Stimulated activated CD8-positive, alpha-beta memory T cell treated with anti-CD3 and anti-CD28 coated beads, Interleukin-2, amount 100 ng/mL, for 48 hours (primary cell): ENCODE data around the gene RALGAPA2.

ENCODE experiments used
- DNase-seq, 2 donors: peaks; one replicate each; pipeline ENCODE4 v3.0.0-alpha.2; 2020; ENCODE audit warnings: low read depth in 2 of 2

The RALGAPA2 gene

DNA sequence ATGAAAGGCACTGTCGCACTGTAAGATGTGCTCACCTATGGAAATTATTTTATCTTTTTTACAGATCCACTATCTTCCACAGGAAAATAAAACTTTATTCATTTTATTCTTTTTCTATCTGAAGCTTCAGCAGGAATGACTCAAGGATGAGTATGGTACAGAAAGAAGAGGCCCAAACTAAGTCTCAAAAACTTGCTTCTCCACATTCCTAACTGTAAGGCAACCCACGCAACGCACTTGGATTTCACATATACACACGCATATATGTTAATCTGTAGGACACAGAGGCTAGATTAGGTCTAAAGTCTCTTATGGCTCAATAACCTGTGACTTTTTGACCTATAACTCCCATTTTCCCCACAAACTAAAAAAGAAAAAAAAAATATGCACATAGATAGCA is 81.9 kb downstream of the RALGAPA2 start:
- no peak for DNase-seq

DNA sequence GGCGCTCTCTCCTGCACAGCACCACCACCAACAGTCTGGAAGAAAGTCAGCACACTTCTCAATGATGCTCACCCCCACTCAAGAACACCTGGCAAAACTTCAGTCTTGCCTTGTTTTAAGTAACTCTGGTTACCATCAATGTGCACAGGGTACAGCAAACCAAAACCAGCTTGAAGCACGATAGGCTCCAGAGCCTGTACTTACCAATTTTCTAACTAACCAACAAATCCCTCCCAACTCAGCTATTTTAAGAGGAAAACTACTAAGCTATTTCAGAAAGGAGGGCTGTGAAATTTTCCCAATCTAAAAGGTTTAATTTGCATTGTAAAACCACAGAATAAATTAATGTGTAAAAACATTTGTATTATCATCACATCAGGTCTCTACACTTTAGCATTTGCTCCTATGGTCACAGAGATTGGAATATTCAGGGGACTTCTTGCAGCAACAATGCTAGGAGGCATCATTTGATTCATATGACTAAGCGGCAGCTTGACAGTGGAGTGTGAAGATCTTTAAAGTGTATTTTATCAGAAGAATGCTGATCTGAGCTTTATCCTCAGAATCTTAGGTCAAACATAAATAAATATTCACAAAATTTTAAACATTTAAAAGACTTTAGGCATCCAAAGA is 82.8 kb downstream of the RALGAPA2 start:
- no peak for DNase-seq

DNA sequence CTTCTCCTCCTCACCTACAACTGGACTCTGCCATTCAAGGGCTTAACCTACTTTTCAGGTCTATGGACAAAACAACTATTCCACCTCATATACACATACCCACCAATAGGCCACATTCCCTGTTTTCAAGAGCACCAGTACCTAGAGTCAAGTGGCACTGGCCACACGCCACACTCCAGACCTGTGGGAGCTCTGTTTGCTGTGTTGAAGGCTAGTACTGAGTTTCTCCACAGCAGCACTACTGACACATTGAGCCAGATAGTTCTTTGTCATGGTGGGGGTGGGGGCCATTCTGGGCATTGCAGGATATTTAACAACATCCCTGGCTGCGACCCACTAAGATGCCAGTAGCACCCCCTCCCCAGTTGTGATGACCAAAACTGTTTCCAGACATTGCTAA is 84.1 kb downstream of the RALGAPA2 start:
- DNase-seq, result no peak

DNA sequence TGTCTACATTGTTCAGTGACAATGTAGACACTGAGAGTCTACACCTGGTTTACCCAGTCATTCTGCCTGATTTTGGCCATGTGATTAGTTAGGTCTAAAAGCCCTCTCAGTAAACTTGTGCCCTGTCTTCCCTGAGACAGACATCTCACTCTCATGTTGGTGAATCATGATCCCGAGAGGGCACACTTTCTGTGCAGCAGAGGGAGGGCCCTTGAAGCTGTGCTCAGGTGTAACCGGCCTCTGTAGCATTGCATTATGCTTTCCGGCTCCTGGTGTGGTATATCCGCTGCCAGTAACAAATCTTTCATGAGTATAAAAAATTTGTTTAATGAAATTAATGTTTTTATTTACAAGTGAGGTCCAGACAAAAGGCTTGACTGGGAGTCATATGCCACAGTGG is 85.0 kb downstream of the RALGAPA2 start:
- no peak for DNase-seq

DNA sequence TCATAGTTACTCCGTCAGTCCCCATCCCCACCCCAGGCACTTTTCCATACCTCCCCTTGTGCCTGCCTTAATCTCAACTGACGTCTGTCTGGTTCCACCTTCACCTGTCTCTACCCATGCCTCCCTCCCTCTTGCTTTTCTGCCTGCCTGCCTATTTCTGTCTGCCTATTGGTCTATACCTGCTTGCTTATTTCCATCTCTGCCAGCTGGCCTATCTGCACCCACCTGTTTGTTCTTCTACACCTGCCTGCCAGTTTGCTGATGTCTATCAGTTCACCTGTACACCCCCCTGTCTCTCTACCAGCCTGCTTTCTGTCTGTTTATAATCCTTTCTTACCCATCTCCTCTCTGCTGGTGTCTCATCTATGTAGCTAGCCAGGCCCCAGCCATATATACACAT is 87.5 kb downstream of the RALGAPA2 start:
- DNase-seq, result no peak

DNA sequence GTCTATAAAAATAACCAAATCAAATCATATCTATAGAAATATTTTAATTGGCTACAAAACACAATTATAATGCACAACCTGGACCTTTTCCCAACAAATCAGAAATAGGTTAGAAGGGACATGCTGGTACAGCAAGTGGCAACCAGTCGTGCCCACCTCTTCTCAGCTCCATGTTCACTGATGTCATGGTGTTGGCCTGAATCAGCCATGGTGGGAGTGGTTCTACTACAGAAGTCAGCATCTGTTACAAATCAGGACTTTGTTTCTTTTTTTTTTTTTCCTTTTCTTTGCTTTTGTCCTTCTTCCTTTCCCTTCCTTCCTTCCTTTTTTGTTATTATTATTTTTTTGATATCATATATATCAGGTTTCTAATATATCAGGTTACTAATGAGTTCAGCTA is 91.2 kb downstream of the RALGAPA2 start:
- DNase-seq, result no peak

DNA sequence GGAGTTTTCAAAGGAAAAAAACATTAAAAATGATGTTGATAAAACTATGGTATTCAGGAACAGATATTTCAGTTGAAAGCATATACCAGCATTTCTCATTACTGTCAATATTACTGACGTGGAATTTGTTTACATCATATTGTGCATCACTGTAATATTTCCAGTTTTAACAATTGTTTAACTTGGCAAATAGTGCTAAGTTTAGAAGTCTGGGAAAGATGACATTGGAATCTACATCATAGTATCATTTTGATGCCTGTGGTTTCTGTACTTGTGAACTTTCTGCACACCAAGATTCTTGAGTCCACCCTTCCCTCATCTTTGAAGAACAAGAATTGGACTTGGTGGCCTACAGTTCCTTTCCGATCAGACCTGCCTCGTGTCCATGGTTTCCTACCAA is 98.1 kb downstream of the RALGAPA2 start:
- DNase-seq, result no peak

DNA sequence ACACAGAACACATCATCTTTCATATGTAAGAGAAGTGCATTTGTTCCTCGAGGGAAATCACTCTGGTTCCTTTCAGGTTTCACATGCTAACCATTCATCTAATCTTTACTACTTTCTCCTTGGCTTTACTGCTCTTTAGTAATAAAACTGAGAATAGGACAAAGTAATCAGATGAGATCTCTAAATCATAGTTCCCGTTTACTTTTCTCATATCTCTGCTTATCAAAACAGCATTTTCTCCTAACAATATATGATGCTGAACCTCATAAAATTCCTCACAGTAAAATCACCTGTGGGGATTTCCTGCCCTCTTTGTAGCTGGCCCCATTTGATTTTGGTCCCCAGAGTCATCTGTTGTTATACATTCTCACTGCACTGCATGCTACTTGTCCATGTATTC is 100.2 kb downstream of the RALGAPA2 start:
- no peak for DNase-seq

DNA sequence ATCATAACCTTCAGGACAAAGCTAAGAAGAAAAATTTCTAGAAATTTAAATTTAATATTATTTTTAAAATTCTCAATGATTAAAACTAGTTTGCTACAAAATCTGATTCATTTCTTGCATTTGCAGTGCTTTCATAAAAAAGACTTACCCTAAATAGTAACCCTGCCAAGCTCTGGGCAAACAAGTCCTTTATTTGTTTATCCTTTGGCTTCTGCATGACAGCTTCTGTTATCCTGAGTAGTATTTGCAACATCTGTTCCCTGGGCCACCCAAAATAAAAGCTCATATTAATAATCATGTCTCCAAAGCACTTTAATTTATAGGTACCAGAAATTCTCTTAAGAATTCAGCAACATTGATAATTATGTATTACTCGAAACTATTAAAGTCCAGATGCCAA is 101.3 kb downstream of the RALGAPA2 start:
- no peak for DNase-seq

DNA sequence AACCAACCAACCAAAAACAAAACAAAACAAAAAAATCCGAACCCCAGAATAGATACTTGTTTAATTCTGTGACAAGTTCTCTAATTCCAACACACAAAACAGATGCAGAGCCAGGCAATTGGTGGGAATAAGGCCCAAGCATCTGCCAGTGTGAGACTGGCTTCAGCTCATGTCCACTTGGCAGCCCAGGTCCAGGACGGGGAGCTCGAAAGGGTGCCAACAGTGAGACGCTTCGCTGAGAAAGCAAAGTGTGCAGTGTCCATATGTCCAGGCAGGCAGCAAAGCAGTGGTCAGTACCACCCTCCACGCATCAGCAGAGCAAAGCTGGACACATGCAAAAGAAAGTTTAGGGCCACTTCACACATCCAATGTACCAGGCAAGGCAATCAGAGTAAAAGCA is 102.9 kb downstream of the RALGAPA2 start:
- DNase-seq, result no peak

DNA sequence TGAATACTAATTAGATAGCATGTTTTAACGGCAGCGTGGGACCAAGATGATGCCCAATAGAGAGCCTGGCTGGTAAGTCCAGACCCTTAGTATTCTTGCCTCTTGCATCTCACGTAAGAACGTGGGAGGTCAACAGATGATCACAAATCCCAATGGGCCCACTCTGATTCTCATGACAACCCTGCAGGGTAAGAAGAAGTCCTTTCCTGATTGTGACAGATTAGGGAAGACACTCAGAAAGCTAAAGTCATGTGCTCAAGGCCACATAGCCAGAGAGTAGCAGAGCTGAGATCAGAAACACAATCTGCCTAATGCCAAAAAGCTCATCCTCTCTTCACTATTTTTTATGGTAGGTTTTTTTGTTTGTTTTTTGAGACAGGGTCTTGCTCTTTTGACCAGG is 103.8 kb downstream of the RALGAPA2 start:
- no peak for DNase-seq

DNA sequence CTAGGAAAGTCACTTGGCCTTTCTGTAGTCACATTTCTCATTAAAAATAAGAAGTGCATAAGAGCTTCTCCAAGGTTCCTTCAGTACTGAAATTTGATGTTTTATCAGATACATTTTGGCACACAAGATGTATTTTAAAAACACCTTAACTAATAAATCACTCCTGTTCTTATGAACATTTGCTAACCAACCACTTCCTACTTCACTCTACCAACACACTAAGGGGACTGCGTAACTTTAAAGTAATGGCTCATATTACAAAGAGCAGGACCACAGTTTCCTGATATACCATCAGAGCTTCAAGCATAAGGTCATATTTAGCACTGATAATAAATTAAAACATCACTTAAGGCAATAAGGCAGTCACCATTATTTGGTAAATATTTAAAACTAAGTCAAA is 104.4 kb downstream of the RALGAPA2 start:
- DNase-seq, result no peak

DNA sequence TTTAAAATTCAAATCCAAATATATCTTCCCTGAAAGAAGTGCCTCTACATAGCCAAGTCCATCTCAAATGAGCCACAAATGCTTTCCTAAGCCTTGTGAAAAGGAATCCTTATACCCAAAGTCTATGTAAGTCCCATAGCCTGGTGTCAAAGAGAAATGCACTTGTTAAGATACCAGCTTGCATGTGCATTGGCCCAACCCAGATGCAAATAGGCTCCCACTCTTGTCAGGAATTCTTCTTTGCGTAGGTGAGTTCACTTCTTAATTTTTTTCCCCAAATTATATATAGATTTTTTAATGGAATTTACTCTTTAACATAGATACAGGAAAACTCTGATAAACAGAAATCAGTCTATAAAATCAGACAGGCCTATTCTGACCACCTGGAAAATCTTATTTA is 105.6 kb downstream of the RALGAPA2 start:
- DNase-seq, result no peak

DNA sequence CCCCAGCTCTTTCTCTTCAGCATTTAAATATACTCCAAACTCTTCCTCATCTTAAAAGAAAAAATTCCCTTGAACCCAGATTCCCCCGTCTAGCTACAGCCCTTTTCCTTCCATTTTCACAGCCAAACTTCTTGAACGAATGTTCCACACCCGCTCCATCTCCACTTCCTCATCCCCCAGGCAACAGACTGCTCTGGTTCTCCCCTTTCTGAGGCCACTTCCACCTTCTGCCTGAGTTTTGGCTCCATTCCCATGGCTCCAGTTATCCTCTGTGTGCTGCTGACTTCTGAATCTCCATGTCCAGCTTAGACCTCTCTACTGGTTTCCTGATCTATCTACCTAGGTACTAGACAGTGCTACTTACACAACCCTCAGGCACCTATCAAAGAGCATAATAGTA is 106.4 kb downstream of the RALGAPA2 start:
- no peak for DNase-seq

DNA sequence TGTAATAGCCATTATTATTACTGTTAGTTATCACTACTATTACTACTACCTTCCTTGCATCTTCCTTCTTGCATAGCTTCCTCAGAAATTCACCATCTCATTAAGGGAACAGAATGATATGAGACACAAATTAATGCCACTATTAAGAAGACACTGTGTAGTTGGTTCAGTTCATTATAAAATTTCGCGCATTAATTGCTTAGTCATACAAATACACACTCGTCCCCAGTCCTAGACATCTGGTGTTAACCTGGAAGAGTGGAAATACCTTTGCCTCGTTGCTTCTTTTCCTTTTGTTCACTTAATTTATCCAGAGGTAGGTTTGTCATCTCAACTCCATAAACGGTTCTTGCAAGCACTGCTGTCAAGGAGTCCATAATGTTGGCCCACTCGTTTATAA is 107.5 kb downstream of the RALGAPA2 start:
- DNase-seq, result no peak

DNA sequence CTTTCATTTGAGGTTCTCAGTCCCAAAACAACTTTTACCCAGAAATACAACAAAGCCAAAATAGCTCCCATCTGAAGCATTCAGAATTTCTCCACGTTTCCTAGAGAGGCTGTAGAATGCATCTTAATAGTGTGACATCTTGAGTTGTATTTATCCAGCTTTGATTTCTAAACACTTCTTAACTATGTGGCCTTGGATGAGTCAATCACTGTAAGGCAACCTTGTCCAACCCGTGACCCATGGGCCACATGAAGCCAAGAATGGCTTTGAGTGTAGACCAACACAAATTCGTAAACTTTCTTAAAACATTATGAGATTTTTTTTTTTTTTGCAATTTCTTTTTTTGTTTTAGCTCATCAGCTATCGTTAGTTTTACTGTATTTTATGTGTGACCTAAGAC is 108.1 kb downstream of the RALGAPA2 start:
- no peak for DNase-seq

DNA sequence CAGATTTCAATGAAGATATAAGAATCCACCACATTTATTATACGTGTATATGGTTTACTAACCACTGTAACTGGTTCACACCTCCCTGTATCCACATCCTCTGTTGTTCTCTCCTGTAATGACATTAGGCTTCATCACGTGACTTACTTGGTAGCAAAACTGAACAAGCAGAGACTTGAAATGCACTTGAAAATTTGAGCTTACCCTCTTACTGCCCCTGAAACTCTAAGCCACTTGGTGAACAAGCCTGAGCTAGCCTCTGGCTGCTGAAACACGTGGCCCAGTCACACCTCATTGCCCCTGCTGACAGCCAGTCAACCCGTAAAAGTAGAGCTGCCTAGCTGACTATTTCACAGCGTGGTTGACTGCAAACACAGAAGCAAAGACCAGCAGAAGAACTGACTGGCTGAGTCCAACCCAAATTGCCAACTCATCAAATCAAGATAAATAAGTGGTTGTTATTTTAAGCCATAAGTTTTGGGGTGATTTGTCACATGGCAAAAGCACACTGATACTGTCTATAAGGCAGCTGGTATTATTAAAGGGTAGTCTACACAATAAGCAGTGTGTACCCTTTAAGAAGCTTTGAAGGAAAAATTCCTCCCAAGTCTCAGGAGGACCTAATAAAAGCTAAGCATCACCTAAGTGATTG is 109.0 kb downstream of the RALGAPA2 start:
- peak in 1 of 2 donors; percentile 1 for DNase-seq

DNA sequence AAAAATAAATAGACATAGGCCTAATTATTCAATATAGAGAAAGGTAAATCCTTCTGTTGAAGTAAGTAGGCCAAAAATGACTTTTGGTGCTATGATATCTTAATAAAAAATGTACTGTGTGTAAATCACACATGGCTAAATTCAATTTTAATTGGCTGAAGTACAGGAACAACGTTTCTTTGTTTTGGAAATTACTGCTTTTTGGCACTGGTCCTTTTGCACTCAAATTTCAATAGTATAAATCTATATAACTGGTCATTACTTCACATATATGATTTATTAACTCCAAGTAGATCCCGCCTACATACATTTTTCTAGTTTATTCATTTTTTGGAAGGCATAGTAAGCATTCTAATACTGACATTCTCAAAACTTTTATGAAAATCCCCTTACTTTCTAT is 114.5 kb downstream of the RALGAPA2 start:
- no peak for DNase-seq

DNA sequence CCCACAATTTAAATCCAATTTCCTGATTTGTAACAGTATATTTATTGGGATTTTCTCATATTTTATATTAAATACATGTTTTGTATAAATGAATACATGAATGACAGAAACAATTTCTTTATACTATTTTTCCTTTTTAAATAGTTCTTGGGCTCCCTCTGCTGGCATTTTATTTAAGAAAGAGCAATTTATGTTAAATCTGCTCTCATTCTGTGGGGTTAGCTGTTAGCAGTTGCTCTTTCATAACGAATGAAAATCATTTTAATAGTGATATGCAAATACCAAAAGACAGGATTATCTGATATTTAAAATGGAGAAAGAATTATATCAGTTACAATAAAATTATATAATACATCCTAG is 118.3 kb downstream of the RALGAPA2 start:
- no peak for DNase-seq

DNA sequence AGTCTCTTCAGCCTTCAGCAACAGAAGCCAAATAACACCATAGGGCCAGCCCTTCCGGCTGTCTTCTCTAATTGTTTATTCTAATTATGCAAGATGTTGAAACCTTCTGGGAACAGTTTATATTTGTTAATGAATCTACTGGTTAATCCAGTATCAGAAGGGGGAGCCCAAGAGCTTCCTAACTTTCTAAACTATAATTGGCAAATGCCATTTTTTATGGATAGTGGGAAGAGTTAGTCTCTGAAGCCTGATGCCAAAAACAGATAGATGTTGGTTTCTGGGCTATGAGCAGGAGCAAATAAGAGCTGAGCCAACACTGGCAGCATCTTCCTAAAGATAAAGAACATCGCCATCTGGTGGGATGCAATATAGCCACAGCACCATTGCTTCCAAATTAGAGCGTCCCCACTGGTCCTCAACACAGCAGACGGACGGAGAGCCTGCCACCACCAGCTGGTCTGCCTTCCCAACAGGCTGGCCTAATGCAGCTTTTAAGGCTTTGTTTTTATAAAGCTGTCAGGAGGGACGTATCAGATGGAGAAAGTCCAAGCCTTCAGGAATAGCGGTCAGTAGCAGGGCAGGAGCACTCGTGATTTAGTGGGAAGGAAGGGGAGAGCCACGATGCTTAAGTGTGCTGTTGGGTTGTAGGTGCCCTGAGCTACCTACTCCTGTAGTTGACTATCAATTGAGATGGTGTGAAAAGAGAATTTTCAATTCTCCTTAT is 118.8 kb downstream of the RALGAPA2 start:
- peak in 1 of 2 donors; percentile 1 for DNase-seq

DNA sequence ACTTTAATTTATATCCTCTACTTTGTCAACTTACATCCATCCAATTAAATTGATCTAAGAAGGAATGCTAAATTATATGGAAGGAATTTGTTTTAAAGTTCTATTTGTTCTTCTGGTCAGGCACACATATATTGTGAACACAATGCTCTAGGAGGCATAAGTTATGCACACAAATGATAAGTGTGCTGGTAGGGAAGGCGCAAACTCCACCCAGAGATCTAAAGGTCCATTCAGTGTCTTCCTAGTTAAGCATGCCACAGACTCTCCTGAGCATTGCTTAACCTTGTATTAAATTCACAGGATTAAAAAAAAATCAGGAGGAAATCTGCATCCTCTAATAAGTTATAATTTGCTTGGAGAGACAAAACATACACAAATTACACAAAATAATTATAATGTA is 127.3 kb downstream of the RALGAPA2 start:
- DNase-seq, result no peak

DNA sequence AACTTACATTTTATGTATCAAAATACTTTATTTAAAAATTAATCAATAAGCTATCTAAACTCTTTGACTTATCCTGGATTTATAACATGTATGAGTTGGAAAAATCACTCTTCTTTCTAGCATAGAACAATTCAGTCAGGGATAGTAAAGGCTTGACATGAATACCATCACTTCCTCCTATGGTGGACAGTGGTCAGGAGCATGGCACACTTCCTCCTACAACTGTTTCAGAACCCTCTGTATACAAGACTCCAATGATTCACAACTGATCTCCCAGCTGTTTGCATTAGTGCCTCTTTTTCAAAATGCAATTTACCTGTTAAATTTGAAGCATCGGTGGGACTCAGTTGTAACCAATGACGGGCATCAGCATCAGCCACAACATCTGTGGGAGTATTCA is 129.7 kb downstream of the RALGAPA2 start:
- DNase-seq, result no peak

DNA sequence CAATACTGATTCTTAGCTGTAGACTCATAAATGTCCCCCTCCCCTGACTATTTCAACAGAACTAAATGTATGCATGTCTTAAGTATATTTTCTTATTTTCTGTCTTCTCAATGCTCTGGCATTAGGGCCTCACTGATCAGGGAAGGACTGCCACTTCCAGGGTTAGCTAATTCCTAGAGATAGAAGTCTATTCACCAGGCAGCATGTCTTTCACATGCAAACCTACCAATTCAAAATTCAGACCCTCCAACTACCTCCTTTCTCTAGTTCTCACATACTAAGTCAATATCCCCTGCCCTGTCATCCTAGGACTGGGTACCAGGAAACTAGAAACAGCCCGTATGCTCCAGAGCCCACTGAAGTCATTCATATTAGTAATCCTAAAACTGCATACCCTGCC is 132.3 kb downstream of the RALGAPA2 start:
- no peak for DNase-seq
